8988T (cell line): ENCODE results near the gene DIS3L2.

Source experiments
- DNase-seq: peaks from one replicate; pipeline ENCODE4 v3.0.0; 2011

DIS3L2 gene

GRCh38 chr2:231957913-231958763 is 3.4 kb upstream of the DIS3L2 start:
- no peak for DNase-seq

- no peak for DNase-seq
Observed at GRCh38 chr2:231960810-231961348, 634 bp upstream of the DIS3L2 start.

- DNase-seq, result no peak
Observed at GRCh38 chr2:231965102-231965501, 3.6 kb downstream of the DIS3L2 start.

GRCh38 chr2:231966886-231967285 is 5.4 kb downstream of the DIS3L2 start:
- DNase-seq, result no peak

GRCh38 chr2:231968820-231969219 is 7.3 kb downstream of the DIS3L2 start:
- no peak for DNase-seq

GRCh38 chr2:231970461-231970860 is 8.9 kb downstream of the DIS3L2 start:
- DNase-seq, result no peak

- DNase-seq, result no peak
Observed at GRCh38 chr2:231975001-231975400, 13.5 kb downstream of the DIS3L2 start.

- DNase-seq, result no peak
Observed at GRCh38 chr2:231977430-231977829, 15.9 kb downstream of the DIS3L2 start.

GRCh38 chr2:231984992-231985391 is 23.5 kb downstream of the DIS3L2 start:
- DNase-seq, result no peak

GRCh38 chr2:231985823-231986261 is 24.3 kb downstream of the DIS3L2 start:
- no peak for DNase-seq

GRCh38 chr2:231987124-231987727 is 25.7 kb downstream of the DIS3L2 start:
- DNase-seq, result no peak

- no peak for DNase-seq
Observed at GRCh38 chr2:231988179-231988866, 26.8 kb downstream of the DIS3L2 start.

GRCh38 chr2:231991664-231992063 is 30.2 kb downstream of the DIS3L2 start:
- DNase-seq, result peak; percentile 14

GRCh38 chr2:231992888-231993287 is 31.4 kb downstream of the DIS3L2 start:
- DNase-seq, result no peak

GRCh38 chr2:231996797-231997540 is 35.5 kb downstream of the DIS3L2 start:
- no peak for DNase-seq

GRCh38 chr2:231998046-231998445 is 36.5 kb downstream of the DIS3L2 start:
- DNase-seq, result no peak

GRCh38 chr2:232000439-232000838 is 38.9 kb downstream of the DIS3L2 start:
- DNase-seq, result no peak

- DNase-seq, result no peak
Observed at GRCh38 chr2:232001073-232001472, 39.6 kb downstream of the DIS3L2 start.

GRCh38 chr2:232006253-232006652 is 44.7 kb downstream of the DIS3L2 start:
- DNase-seq, result no peak

GRCh38 chr2:232008907-232009638 is 47.6 kb downstream of the DIS3L2 start:
- no peak for DNase-seq

GRCh38 chr2:232009639-232010274 is 48.2 kb downstream of the DIS3L2 start:
- no peak for DNase-seq
